HG03025 (cell line): ENCODE measurements around the gene ZNF853.
"Not testable (repeated sequence)": the region's sequence is repeated elsewhere in the genome, so short reads cannot be mapped to it uniquely, and the experiment has no call there.

ENCODE experiments used
- ATAC-seq: cut with Tn5 transposase; IDR thresholded peaks from one replicate; pipeline ENCODE4 v1.9.1; 2021; ENCODE audit warnings: mild to moderate bottlenecking, moderate library complexity; ENCODE audit not compliant: unreplicated experiment, low FRiP score

ZNF853 gene

GRCh38 chr7:6650521-6651011 is 35.2 kb downstream of the ZNF853 start:
- ATAC-seq, result no peak

GRCh38 chr7:6651851-6652445 is 36.5 kb downstream of the ZNF853 start:
- ATAC-seq, result no peak

GRCh38 chr7:6652446-6653011 is 37.1 kb downstream of the ZNF853 start:
- no peak for ATAC-seq

- no peak for ATAC-seq
Observed at GRCh38 chr7:6653071-6654003, 37.9 kb downstream of the ZNF853 start.

GRCh38 chr7:6654113-6654841 is 38.9 kb downstream of the ZNF853 start:
- no peak for ATAC-seq

GRCh38 chr7:6654842-6655610 is 39.6 kb downstream of the ZNF853 start:
- ATAC-seq, result no peak

- no peak for ATAC-seq
Observed at GRCh38 chr7:6655636-6656385, 40.4 kb downstream of the ZNF853 start.

GRCh38 chr7:6656413-6656812 is 41.0 kb downstream of the ZNF853 start:
- no peak for ATAC-seq

- ATAC-seq, result no peak
Observed at GRCh38 chr7:6658618-6659345, 43.4 kb downstream of the ZNF853 start.

- not testable (repeated sequence) for ATAC-seq
Observed at GRCh38 chr7:6670851-6671250, 55.4 kb downstream of the ZNF853 start.
